ACHN (cell line): ENCODE data around the gene NUDT2.
"Not testable (repeated sequence)": the region's sequence is repeated elsewhere in the genome, so short reads cannot be mapped to it uniquely, and the experiment has no call there.

Experiments used
- DNase-seq: peaks from one replicate; pipeline ENCODE4 v3.0.0-alpha.2; 2015
- in situ Hi-C: cut with HindIII; loops from 2 replicates; pipeline ENCODE4 v1.10.0; 2017; ENCODE audit warnings: low sequenced_read_pairs, low pct_ligation_motif_present, low pct_unique_long_range_greater_than_20kb

NUDT2 gene

GRCh38 chr9:34332076-34332964, 3.0 kb downstream of the NUDT2 start:
- DNase-seq: peak; percentile 48
- in situ Hi-C loops: no loop called here

GRCh38 chr9:34333836-34334235, 4.5 kb downstream of the NUDT2 start:
- in situ Hi-C loops: no loop called here

DNA sequence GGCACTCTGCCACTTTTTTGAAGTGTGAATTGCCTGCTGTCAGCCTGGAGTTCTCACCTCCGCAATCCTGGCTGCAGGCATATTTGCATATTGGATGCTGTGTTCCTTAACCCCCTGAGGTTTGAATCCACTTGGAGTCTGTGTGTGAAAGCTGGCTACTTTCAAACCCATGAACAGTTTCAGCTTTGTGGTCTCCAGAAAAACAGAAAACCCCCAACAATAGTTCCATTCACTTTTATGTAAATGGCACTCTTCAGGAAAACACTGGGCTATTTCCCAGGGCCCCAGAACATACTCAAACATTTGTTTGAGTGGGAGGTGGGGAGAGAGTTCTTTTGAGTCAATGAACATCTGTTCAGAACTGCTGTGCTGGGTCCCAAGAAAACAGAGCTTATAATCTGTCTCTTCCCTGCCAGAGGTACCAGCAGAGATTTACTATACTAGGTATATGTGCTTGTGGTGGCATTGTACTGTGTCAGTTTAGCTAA, 5.0 kb downstream of the NUDT2 start:
- in situ Hi-C loops: no loop called here
- no peak for DNase-seq

More at GRCh38 chr9:34333836-34334235, 4.5 kb downstream of the NUDT2 start:
- no peak for DNase-seq

DNA sequence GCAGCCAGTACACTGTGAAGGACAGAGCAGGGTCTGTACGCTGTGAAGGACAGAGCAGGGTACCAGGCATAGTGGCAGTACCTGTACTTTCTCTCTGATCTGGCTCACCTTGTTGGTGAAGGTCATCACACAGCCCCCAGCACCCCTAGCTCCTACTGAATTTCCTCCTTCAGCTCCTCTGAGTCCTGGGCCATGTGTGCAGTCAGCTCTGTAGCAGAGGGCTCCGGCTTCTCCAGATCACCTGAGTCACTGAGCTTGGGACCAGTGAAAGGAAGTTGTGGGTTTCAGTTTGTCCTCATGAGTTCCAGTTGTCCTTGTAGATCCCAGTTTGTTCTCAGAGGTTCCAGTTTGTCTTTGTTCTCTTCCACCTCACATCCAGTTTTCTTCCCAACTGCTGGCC, 5.5 kb downstream of the NUDT2 start:
- in situ Hi-C loops: no loop called here
- no peak for DNase-seq

- no peak for DNase-seq
- in situ Hi-C loops: no loop called here
Observed at GRCh38 chr9:34335376-34335775, 6.0 kb downstream of the NUDT2 start.

GRCh38 chr9:34337403-34337802, 8.0 kb downstream of the NUDT2 start:
- DNase-seq: no peak

DNA sequence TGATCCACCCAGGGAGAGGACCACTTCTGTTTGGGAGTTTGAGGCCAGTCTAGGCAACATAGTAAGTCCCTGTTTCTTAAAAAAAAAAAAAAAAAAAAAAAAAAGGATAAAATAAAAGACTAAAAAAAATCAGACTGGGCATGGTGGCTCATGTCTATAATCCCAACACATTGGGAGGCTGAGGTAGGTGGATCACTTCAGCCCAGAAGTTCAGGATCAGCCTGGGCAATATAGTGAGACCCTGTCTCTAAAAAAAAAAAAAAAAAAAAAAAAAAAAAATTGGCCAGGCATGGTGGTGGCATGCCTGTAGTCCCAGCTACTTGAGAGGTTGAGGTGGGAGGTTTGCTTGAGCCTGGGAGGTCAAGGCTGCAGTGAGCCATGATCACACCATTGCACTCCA, 8.7 kb downstream of the NUDT2 start:
- DNase-seq, in situ Hi-C loops: not testable (repeated sequence)

More at GRCh38 chr9:34337403-34337802, 8.0 kb downstream of the NUDT2 start:
- in situ Hi-C loops: no loop called here

GRCh38 chr9:34338665-34339385, 9.5 kb downstream of the NUDT2 start:
- DNase-seq: no peak
- in situ Hi-C loops: no loop called here

- no peak for DNase-seq
- in situ Hi-C loops: no loop called here
Observed at GRCh38 chr9:34341659-34342295, 12.4 kb downstream of the NUDT2 start.

GRCh38 chr9:34343090-34343489, 13.7 kb downstream of the NUDT2 start:
- no peak for DNase-seq
- in situ Hi-C loops: no loop called here

DNA sequence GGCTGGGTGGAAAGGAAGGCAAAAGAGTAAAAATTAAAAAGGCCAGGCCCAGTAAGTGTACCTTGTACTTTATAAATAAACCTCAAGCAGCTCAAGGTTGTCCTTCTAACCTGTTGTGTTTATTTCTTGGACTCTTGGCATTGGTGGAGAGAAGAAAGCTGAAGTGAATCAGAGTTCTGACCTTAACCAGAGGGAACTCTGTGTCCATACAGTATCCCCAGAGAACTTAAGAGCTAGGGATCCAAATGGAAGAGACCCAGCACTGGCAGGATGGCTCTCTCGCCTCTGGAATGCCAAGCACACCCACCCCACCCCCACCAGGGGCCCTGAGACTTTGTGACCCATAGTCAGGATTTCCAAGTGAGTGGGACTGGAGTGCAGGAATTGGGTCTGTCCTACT, 14.2 kb downstream of the NUDT2 start:
- in situ Hi-C loops: no loop called here

DNA sequence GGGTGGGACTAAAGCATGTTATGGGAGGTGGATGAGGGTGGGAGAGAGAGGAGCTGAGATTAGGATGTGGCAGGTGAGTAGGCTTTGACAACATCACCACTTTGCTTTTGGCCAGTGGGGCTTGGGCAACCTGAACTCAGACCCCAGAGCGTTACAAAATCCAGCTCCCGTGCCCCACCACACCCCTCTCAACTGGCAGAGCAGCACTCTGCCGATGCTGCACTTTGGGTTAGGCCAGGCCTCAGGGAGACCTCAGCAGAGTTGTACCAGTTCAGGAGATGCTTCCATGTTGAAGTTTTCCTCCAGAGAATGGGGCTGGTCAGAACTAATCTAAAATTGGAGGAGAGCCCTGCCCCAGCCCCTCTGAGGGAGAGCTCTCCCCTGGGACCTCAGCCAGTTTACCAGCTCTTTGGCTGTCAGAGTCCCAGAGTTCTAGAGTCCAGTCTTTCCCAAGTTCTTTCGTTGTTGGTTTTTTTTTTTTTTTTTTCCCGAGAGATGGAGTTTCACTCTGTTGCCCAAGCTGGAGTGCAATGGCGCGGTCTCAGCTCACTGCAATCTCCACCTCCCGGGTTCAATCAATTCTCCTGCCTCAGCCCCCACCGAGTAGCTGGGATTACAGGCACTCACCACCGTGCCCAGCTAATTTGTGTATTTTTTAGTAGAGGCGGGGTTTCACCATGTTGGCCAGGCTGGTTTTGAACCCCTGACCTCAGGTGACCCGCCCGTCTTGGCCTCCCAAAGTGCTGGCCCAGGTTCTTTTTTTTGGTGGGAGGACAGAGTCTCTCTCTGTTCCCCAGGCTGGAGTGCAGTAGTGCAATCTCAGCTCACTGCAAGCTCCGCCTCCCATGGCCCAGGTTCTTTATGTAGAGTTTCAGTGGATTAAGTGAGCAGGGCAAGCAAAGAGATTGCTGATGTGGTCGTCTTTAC, 17.8 kb downstream of the NUDT2 start:
- no peak for DNase-seq
- in situ Hi-C loops: no loop called here

More for the DNA sequence above, 14.2 kb downstream of the NUDT2 start:
- DNase-seq: no peak

DNA sequence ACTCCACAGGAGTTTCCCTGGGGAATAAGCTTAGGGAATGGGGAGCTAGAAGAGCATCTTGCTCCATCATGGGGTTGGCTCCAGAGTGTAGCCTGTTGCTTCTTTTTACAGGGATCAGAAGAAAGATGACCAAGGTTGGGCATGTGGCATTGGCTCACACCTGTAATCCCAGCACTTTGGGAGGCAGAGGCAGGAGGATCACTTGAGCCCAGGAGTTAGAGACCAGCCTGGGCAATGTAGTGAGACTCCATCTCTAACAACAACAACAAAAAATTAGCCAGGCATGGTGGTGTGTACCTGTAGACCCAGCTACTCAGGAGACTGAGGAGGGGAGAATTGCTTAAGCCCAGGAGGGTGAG, 18.4 kb downstream of the NUDT2 start:
- in situ Hi-C loops: no loop called here
- DNase-seq: no peak

GRCh38 chr9:34349324-34349723, 20.0 kb downstream of the NUDT2 start:
- in situ Hi-C loops: no loop called here
- DNase-seq: no peak

DNA sequence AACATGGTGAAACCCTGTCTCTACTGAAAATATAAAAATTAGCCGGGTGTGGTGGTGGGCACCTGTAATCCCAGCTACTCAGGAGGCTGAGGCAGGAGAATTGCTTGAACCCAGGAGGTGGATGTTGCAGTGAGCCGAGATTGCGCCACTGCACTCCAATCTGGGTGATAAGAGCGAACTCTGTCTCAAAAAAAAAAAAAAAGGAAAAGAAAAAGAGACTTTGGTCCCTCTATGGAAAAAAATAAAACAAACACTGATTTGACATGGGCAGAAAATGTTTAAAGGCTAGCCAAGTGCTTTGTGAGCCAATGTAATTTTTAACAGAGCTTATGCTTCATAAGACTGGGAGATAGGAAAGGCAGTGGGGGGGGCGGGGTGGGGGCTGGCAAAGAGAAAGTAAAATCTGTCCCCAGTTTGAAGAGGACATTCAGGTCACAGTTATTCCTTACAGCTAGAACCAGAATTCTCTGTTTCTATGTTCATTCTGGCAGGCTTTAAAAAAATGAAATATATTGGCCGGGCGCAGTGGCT, 22.8 kb downstream of the NUDT2 start:
- in situ Hi-C loops, DNase-seq: not testable (repeated sequence)

DNA sequence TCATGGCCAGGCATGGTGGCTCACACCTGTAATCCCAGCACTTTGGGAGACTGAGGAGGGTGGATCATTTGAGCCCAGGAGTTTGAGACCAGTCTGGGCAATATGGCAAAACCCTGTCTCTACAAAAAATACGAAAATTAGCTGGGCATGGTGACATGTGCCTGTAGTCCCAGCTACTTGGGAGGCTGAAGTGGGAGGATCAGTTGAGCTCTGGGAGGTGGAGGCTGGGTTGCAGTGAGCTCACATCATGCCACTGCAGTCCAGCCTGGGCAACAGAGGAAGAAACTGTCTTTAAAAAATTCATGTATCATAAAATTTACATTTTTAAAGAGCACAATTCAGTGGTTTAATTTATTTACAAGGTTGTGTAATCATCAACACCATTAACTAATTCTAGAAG, 23.6 kb downstream of the NUDT2 start:
- in situ Hi-C loops, DNase-seq: not testable (repeated sequence)

DNA sequence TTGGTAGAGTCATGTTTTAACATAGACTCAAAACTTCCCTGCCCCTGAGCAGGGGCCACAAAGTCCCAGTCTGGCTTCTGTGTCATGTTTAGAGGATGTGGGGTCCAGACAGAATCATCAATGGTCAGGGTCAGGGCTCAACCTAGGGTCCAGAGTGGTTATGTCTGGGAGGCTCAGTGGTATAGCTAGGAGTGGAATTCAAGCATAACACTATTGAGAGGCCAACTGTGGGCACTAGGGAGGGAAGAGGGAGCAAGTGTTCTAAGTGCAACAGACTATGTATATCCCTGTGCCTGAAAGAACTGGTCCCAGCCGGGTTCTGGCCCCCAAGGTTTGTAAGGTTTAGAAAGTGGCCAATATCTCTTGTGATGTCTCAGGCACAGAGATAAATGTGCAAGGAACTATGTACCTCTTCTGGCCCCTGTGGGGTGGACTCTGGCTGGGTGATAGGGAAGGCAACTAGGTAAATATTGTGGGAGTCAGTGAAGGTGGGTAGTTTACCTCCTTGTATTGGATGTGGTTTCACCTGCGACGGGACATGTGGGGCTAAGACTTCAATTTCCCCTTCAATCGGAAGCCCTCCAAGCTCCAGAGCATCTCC, 33.3 kb downstream of the NUDT2 start:
- no peak for DNase-seq
- in situ Hi-C loops: no loop called here
